Trophoblast cell (in vitro differentiated cells and primary cell): ENCODE results near the gene CHRND.

Experiments used
- DNase-seq, 2 donors: peaks; one replicate each; pipeline ENCODE4 v3.0.0-alpha.2; 2016
- H2AFZ ChIP-seq: 2 replicates; pipeline ENCODE4 v1.6.1; 2013; ENCODE audit warnings: low read length, moderate library complexity, mild to moderate bottlenecking; ENCODE audit not compliant: insufficient read depth, poor library complexity
- H2AK5ac ChIP-seq: 2 replicates; pipeline ENCODE4 v1.6.1; 2013; ENCODE audit warnings: mild to moderate bottlenecking, low read length
- H2BK120ac ChIP-seq: 2 replicates; pipeline ENCODE4 v1.6.1; 2013; ENCODE audit warnings: low read length, mild to moderate bottlenecking, moderate library complexity; ENCODE audit not compliant: insufficient read depth, poor library complexity
- H2BK12ac ChIP-seq: 2 replicates; pipeline ENCODE4 v1.6.1; 2013; ENCODE audit warnings: mild to moderate bottlenecking, low read length, moderate library complexity
- H2BK5ac ChIP-seq: 2 replicates; pipeline ENCODE4 v1.6.1; 2013; ENCODE audit warnings: low read length, low read depth, moderate library complexity, mild to moderate bottlenecking; ENCODE audit not compliant: poor library complexity
- H3K14ac ChIP-seq: 2 replicates; pipeline ENCODE4 v1.6.1; 2013; ENCODE audit warnings: mild to moderate bottlenecking, low read length
- H3K18ac ChIP-seq: 2 replicates; pipeline ENCODE4 v1.6.1; 2013; ENCODE audit warnings: mild to moderate bottlenecking, low read length
- H3K23ac ChIP-seq: 2 replicates; pipeline ENCODE4 v1.6.1; 2013; ENCODE audit warnings: low read length
- H3K27ac ChIP-seq: 2 replicates; pipeline ENCODE4 v1.5.1; 2013; ENCODE audit warnings: low read depth, mild to moderate bottlenecking, inconsistent platforms, low read length, moderate library complexity
- H3K27me3 ChIP-seq: 2 replicates; pipeline ENCODE4 v1.6.1; 2013; ENCODE audit warnings: inconsistent platforms, mild to moderate bottlenecking, low read length, moderate library complexity; ENCODE audit not compliant: insufficient read depth
- H3K36me3 ChIP-seq, 2 experiments: 1 replicate in 1 of 2; 2 replicates in 1 of 2; pipeline ENCODE4 v1.6.1; 2013; ENCODE audit warnings: low read length in 2 of 2, mild to moderate bottlenecking in 2 of 2, moderate library complexity in 1 of 2; ENCODE audit not compliant: insufficient read depth in 2 of 2, control insufficient read depth in 1 of 2
- H3K4ac ChIP-seq: 2 replicates; pipeline ENCODE4 v1.6.1; 2013; ENCODE audit warnings: low read depth, mild to moderate bottlenecking, low read length, moderate library complexity
- H3K4me1 ChIP-seq, 2 experiments: 1 replicate in 1 of 2; 2 replicates in 1 of 2; pipeline ENCODE4 v1.6.1; 2013; ENCODE audit warnings: low read length in 2 of 2, mild to moderate bottlenecking in 2 of 2, moderate library complexity in 1 of 2; ENCODE audit not compliant: insufficient read depth in 2 of 2, control insufficient read depth in 1 of 2
- H3K4me2 ChIP-seq: 2 replicates; pipeline ENCODE4 v1.6.1; 2013; ENCODE audit warnings: inconsistent platforms, mild to moderate bottlenecking, low read length, moderate library complexity
- H3K4me3 ChIP-seq: 2 replicates; pipeline ENCODE4 v1.5.1; 2013; ENCODE audit warnings: mild to moderate bottlenecking, low read depth, low read length, inconsistent platforms
- H3K79me1 ChIP-seq: one replicate; pipeline ENCODE4 v1.6.1; 2013; ENCODE audit warnings: low read length
- H3K79me2 ChIP-seq: 2 replicates; pipeline ENCODE4 v1.6.1; 2013; ENCODE audit warnings: low read length, mild to moderate bottlenecking; ENCODE audit not compliant: control insufficient read depth, insufficient read depth, poor library complexity
- H3K9ac ChIP-seq: 2 replicates; pipeline ENCODE4 v1.6.1; 2013; ENCODE audit warnings: mild to moderate bottlenecking, low read length
- H3K9me3 ChIP-seq: 2 replicates; pipeline ENCODE4 v1.6.1; 2013; ENCODE audit warnings: low read depth, mild to moderate bottlenecking, control low read depth, inconsistent platforms, low read length; ENCODE audit not compliant: insufficient read depth
- H4K12ac ChIP-seq: 2 replicates; pipeline ENCODE4 v1.6.1; 2013; ENCODE audit warnings: low read depth, mild to moderate bottlenecking, low read length, moderate library complexity
- H4K8ac ChIP-seq: 2 replicates; pipeline ENCODE4 v1.6.1; 2013; ENCODE audit warnings: low read depth, mild to moderate bottlenecking, low read length, moderate library complexity
- H4K91ac ChIP-seq: one replicate; pipeline ENCODE4 v1.6.1; 2013; ENCODE audit warnings: low read depth, mild to moderate bottlenecking, low read length, moderate library complexity
- WGBS: extraction: QIAGEN DNeasy Blood & Tissue Kit; methylation state at CpG from one replicate; pipeline ENCODE4 v1.1.7; 2013; ENCODE audit warnings: missing lambda C conversion rate; ENCODE audit not compliant: insufficient read length, insufficient coverage; ENCODE audit errors: extremely low coverage; 5-methylcytosine and 5-hydroxymethylcytosine counted together

CHRND gene

GRCh38 chr2:232549655-232550353, 23.8 kb downstream of the CHRND start:
- Histone ChIP-seq H2BK120ac (peak overlapping the region; percentile 33), H3K36me3 (peaks cover 3 to 7% of the 10 kb centered on the region in 2 experiments), H3K18ac (peak overlapping the region; percentile 73), H2AK5ac (no peak overlapping the region), H3K79me1 (peaks cover 11% of the 10 kb centered on the region), H2AFZ (peak overlapping the region; percentile 41), H2BK5ac (peak overlapping the region; percentile 23), H3K4me1 (peaks cover 0 to 4% of the 10 kb centered on the region in 2 experiments), H3K9me3 (no peaks in the 10 kb centered on the region), H3K4me2 (peak overlapping the region; percentile 84), H3K27me3 (no peaks in the 10 kb centered on the region), H3K23ac (no peak overlapping the region), H2BK12ac (no peak overlapping the region), H3K4me3 (peak overlapping the region; percentile 88), H4K12ac (peak overlapping the region; percentile 75), H3K27ac (peak overlapping the region; percentile 97), H3K4ac (peak overlapping the region; percentile 35), H3K14ac (peak overlapping the region; percentile 69), H3K79me2 (peaks cover 11% of the 10 kb centered on the region), H3K9ac (peak overlapping the region; percentile 96), H4K8ac (peak overlapping the region; percentile 85), H4K91ac (peak overlapping the region; percentile 56)
- no peak for DNase-seq
- no CpG with 5 or more reads among the region's 21 CpGs for WGBS

GRCh38 chr2:232550354-232551249, 24.6 kb downstream of the CHRND start, which contains the start of the genes EIF4E2 and TIGD1:
TSS of gene EIF4E2 (plus strand) at chr2:232550689. CDS start at chr2:232550725, 36 bp downstream.
TSS of gene TIGD1 (minus strand) at chr2:232550557. CDS start at chr2:232549882, 675 bp downstream.
- H4K8ac ChIP-seq: peak within 1 kb of the TSS; percentile 96
- H3K79me1 ChIP-seq: peaks cover 11% of the 10 kb centered on the region
- H2AK5ac ChIP-seq: peak within 1 kb of the TSS; percentile 80
- no peaks in the 10 kb centered on the region for H3K27me3 ChIP-seq
- peaks cover 0 to 4% of the 10 kb centered on the region in 2 experiments for H3K4me1 ChIP-seq
- peak within 1 kb of the TSS; percentile 84 for H3K4ac ChIP-seq
- no peak within 1 kb of the TSS for H2BK12ac ChIP-seq
- no peaks in the 10 kb centered on the region for H3K9me3 ChIP-seq
- peak within 1 kb of the TSS; percentile 96 for H3K9ac ChIP-seq
- no CpG with 5 or more reads among the region's 81 CpGs for WGBS
- H4K12ac ChIP-seq: peak within 1 kb of the TSS; percentile 97
- peak within 1 kb of the TSS; percentile 88 for H3K4me3 ChIP-seq
- H2AFZ ChIP-seq: peak within 1 kb of the TSS; percentile 41
- no peak within 1 kb of the TSS for H3K23ac ChIP-seq
- H2BK5ac ChIP-seq: peak within 1 kb of the TSS; percentile 94
- H3K36me3 ChIP-seq: peaks cover 3 to 10% of the 10 kb centered on the region in 2 experiments
- peak within 1 kb of the TSS; percentile 88 for H2BK120ac ChIP-seq
- H3K4me2 ChIP-seq: peak within 1 kb of the TSS; percentile 84
- peak; percentile 96 for DNase-seq
- peaks cover 11% of the 10 kb centered on the region for H3K79me2 ChIP-seq
- peak within 1 kb of the TSS; percentile 83 for H3K14ac ChIP-seq
- H3K18ac ChIP-seq: peak within 1 kb of the TSS; percentile 95
- peak within 1 kb of the TSS; percentile 98 for H4K91ac ChIP-seq
- H3K27ac ChIP-seq: peak within 1 kb of the TSS; percentile 97

- H3K23ac ChIP-seq: no peak overlapping the region
- peak overlapping the region; percentile 84 for H3K4ac ChIP-seq
- no peaks in the 10 kb centered on the region for H3K9me3 ChIP-seq
- peak overlapping the region; percentile 84 for H3K4me2 ChIP-seq
- peak overlapping the region; percentile 98 for H4K91ac ChIP-seq
- H4K8ac ChIP-seq: peak overlapping the region; percentile 96
- H3K9ac ChIP-seq: peak overlapping the region; percentile 86
- H4K12ac ChIP-seq: peak overlapping the region; percentile 97
- DNase-seq: peak in 1 of 2 donors; percentile 6
- no CpG with 5 or more reads among the region's 7 CpGs for WGBS
- H3K14ac ChIP-seq: peak overlapping the region; percentile 83
- H2BK120ac ChIP-seq: peak overlapping the region; percentile 88
- H3K27me3 ChIP-seq: no peaks in the 10 kb centered on the region
- peak overlapping the region; percentile 97 for H3K27ac ChIP-seq
- H2AK5ac ChIP-seq: peak overlapping the region; percentile 80
- H2BK5ac ChIP-seq: peak overlapping the region; percentile 94
- H3K4me3 ChIP-seq: peak overlapping the region; percentile 88
- H2BK12ac ChIP-seq: no peak overlapping the region
- H3K36me3 ChIP-seq: peaks cover 3 to 11% of the 10 kb centered on the region in 2 experiments
- H3K79me1 ChIP-seq: peaks cover 11% of the 10 kb centered on the region
- H3K79me2 ChIP-seq: peaks cover 11% of the 10 kb centered on the region
- H3K18ac ChIP-seq: peak overlapping the region; percentile 95
- H2AFZ ChIP-seq: peak overlapping the region; percentile 41
- H3K4me1 ChIP-seq: peaks cover 0 to 4% of the 10 kb centered on the region in 2 experiments
These were observed 25.3 kb downstream of the CHRND start for GRCh38 chr2:232551250-232551638.

- no peak overlapping the region for H2AK5ac ChIP-seq
- peak overlapping the region; percentile 84 for H3K4me2 ChIP-seq
- no peak overlapping the region for H4K8ac ChIP-seq
- no peak overlapping the region for H2BK120ac ChIP-seq
- no peak overlapping the region for H4K12ac ChIP-seq
- no peak overlapping the region for H4K91ac ChIP-seq
- no peak for DNase-seq
- H3K9me3 ChIP-seq: no peaks in the 10 kb centered on the region
- H2AFZ ChIP-seq: no peak overlapping the region
- H3K18ac ChIP-seq: no peak overlapping the region
- H3K9ac ChIP-seq: no peak overlapping the region
- peaks cover 11% of the 10 kb centered on the region for H3K79me1 ChIP-seq
- no peak overlapping the region for H3K23ac ChIP-seq
- no peak overlapping the region for H3K27ac ChIP-seq
- WGBS: no CpG with 5 or more reads among the region's 4 CpGs
- no peak overlapping the region for H2BK5ac ChIP-seq
- no peak overlapping the region for H2BK12ac ChIP-seq
- no peak overlapping the region for H3K14ac ChIP-seq
- peaks cover 11% of the 10 kb centered on the region for H3K79me2 ChIP-seq
- H3K4ac ChIP-seq: peak overlapping the region; percentile 84
- no peaks in the 10 kb centered on the region for H3K27me3 ChIP-seq
- peaks cover 0 to 4% of the 10 kb centered on the region in 2 experiments for H3K4me1 ChIP-seq
- no peak overlapping the region for H3K4me3 ChIP-seq
- peaks cover 3 to 13% of the 10 kb centered on the region in 2 experiments for H3K36me3 ChIP-seq
These were observed 25.8 kb downstream of the CHRND start for GRCh38 chr2:232551776-232552175.
